GM23338 (cell line): Measurements from ENCODE around the gene HS6ST3. TPM values are rescaled to one million over a fixed set of nuclear protein-coding genes. Genes with fewer than 3 reads are reported as not detected.

Experiments
- ATAC-seq: fragments of 200-7000 bp; cut with Tn5 transposase; 3 replicates; pipeline ENCODE4 v1.9.1; 2020
- DNase-seq: peaks from one replicate; pipeline ENCODE4 v3.0.0-alpha.2; 2015; ENCODE audit warnings: low spot score
- H2AFZ ChIP-seq: fragments of 200-600 bp; sonication (generic); 2 replicates; pipeline ENCODE4 v1.8.0; 2016; ENCODE audit warnings: antibody characterized with exemption, mild to moderate bottlenecking, moderate library complexity
- H3F3A ChIP-seq: fragments of 200-600 bp; sonication (generic); replicated peaks from 2 replicates; pipeline ENCODE4 v1.8.0; 2017; ENCODE audit warnings: antibody characterized with exemption, mixed run types, low read depth
- H3K27ac ChIP-seq: fragments of 200-600 bp; sonication (generic); 2 replicates; pipeline ENCODE4 v1.6.1; 2016; ENCODE audit warnings: low read depth
- H3K27me3 ChIP-seq: fragments of 200-600 bp; sonication (generic); 2 replicates; pipeline ENCODE4 v1.8.0; 2016; ENCODE audit warnings: mild to moderate bottlenecking, mixed run types, moderate library complexity; ENCODE audit not compliant: insufficient read depth
- H3K36me3 ChIP-seq: fragments of 200-600 bp; sonication (generic); 2 replicates; pipeline ENCODE4 v1.8.0; 2016; ENCODE audit warnings: mild to moderate bottlenecking; ENCODE audit not compliant: insufficient read depth
- H3K4me1 ChIP-seq: fragments of 200-600 bp; sonication (generic); 2 replicates; pipeline ENCODE4 v1.8.0; 2016; ENCODE audit warnings: mild to moderate bottlenecking, moderate library complexity; ENCODE audit not compliant: insufficient read depth
- H3K4me2 ChIP-seq: fragments of 200-600 bp; sonication (generic); 2 replicates; pipeline ENCODE4 v1.7.1; 2017; ENCODE audit warnings: mixed run types
- H3K4me3 ChIP-seq: fragments of 200-600 bp; sonication (generic); 2 replicates; pipeline ENCODE4 v1.6.1; 2016; ENCODE audit warnings: mixed run types
- H3K79me2 ChIP-seq: fragments of 200-600 bp; sonication (generic); replicated peaks from 2 replicates; pipeline ENCODE4 v1.8.0; 2017; ENCODE audit warnings: mild to moderate bottlenecking; ENCODE audit not compliant: insufficient read depth
- H3K9me2 ChIP-seq: fragments of 200-600 bp; sonication (generic); 2 replicates; pipeline ENCODE4 v1.8.0; 2017; ENCODE audit not compliant: insufficient read depth
- H4K20me1 ChIP-seq: fragments of 200-600 bp; sonication (generic); replicated peaks from 2 replicates; pipeline ENCODE4 v1.8.0; 2017; ENCODE audit warnings: mild to moderate bottlenecking; ENCODE audit not compliant: insufficient read depth
- H3K27ac Mint-ChIP-seq: 2 replicates; pipeline ENCODE4 v1.8.0; 2020; ENCODE audit warnings: inconsistent platforms, mild to moderate bottlenecking, moderate library complexity, mixed read lengths
- H3K27me3 Mint-ChIP-seq: 3 replicates; pipeline ENCODE4 v1.8.0; 2022; ENCODE audit warnings: low read depth, mild to moderate bottlenecking, moderate library complexity, mixed read lengths, inconsistent platforms; ENCODE audit not compliant: insufficient read depth, poor library complexity
- H3K36me3 Mint-ChIP-seq: 3 replicates; pipeline ENCODE4 v1.8.0; 2021; ENCODE audit warnings: low read depth, mild to moderate bottlenecking, inconsistent platforms, moderate library complexity, mixed read lengths
- H3K4me1 Mint-ChIP-seq: 3 replicates; pipeline ENCODE4 v1.8.0; 2020; ENCODE audit warnings: mild to moderate bottlenecking, inconsistent platforms, mixed read lengths
- H3K4me3 Mint-ChIP-seq: 3 replicates; pipeline ENCODE4 v1.8.0; 2021; ENCODE audit warnings: moderate library complexity, mild to moderate bottlenecking, inconsistent platforms, mixed read lengths
- H3K9me3 Mint-ChIP-seq: 3 replicates; pipeline ENCODE4 v1.8.0; 2020; ENCODE audit warnings: moderate library complexity, mild to moderate bottlenecking, inconsistent platforms, mixed read lengths
- CREB1 ChIP-seq: fragments of 250-450 bp; sonication (Bioruptor Pico); IDR thresholded peaks from 2 replicates; pipeline ENCODE4 v1.5.0; 2020; ENCODE audit warnings: low read depth, mild to moderate bottlenecking, moderate library complexity
- CTCF ChIP-seq, 2 experiments: fragments of 200-600 bp in 1 of 2; sonication (generic) in 1 of 2; conservative IDR thresholded peaks; 2 replicates each; pipeline versions ENCODE4 v1.5.1 to v1.6.1; 2016 to 2017; ENCODE audit warnings: antibody characterized with exemption in 2 of 2, low read depth in 2 of 2, mild to moderate bottlenecking in 2 of 2, moderate library complexity in 1 of 2
- ETS1 ChIP-seq: IDR thresholded peaks from 2 replicates; pipeline ENCODE4 v1.6.1; 2016; ENCODE audit warnings: antibody characterized with exemption
- EZH2 ChIP-seq: fragments of 200-600 bp; sonication (generic); IDR thresholded peaks from one replicate; pipeline ENCODE4 v1.8.0; 2017; ENCODE audit warnings: antibody characterized with exemption, mild to moderate bottlenecking, low read depth; ENCODE audit not compliant: unreplicated experiment
- NANOG ChIP-seq: IDR thresholded peaks from 2 replicates; pipeline ENCODE4 v1.6.1; 2016; ENCODE audit warnings: antibody characterized with exemption, borderline replicate concordance
- POLR2AphosphoS5 ChIP-seq: IDR thresholded peaks from 2 replicates; pipeline ENCODE4 v1.6.1; 2016; ENCODE audit warnings: antibody characterized with exemption, low read depth
- REST ChIP-seq: IDR thresholded peaks from one replicate; pipeline ENCODE4 v1.6.1; 2018; ENCODE audit warnings: antibody characterized with exemption; ENCODE audit not compliant: unreplicated experiment
- ZNF114 ChIP-seq: fragments of 250-450 bp; sonication (Bioruptor Pico); IDR thresholded peaks from 2 replicates; pipeline ENCODE4 v1.5.0; 2020; ENCODE audit warnings: mild to moderate bottlenecking, moderate library complexity
- ZNF331 ChIP-seq: fragments of 250-450 bp; sonication (Bioruptor Pico); IDR thresholded peaks from 2 replicates; pipeline ENCODE4 v1.5.0; 2020; ENCODE audit warnings: low read depth, mild to moderate bottlenecking, moderate library complexity
- ZNF462 ChIP-seq: fragments of 250-450 bp; sonication (Bioruptor Pico); IDR thresholded peaks from 2 replicates; pipeline ENCODE4 v1.5.0; 2020; ENCODE audit warnings: mild to moderate bottlenecking, moderate library complexity
- polyA plus RNA-seq: library from polyadenylated mRNA; unstranded; fragments of >200 nt; fragmentation: Nextera tagmentation; extraction: Ambion mirVana; gene quantifications from 2 replicates; pipeline ENCODE4 v1.2.1, GENCODE V29; 2016
- total RNA-seq: library from RNA; depleted of rRNA; stranded (reverse); fragments of >200 nt; shearing (Covaris generic); gene quantifications from 2 replicates; pipeline ENCODE4 v1.2.3, GENCODE V29; 2014

HS6ST3 gene
- total and polyA plus RNA-seq, 2 experiments from 2014 or later = 0.52 to 0.80 TPM

- H3K27me3 ChIP-seq = peaks cover 2% of the 10 kb centered on the region; the same call in 1 of the 2 replicates
- ATAC-seq = no peak
- peaks cover 8% of the 10 kb centered on the region for H3K4me1 ChIP-seq
- H3K36me3 Mint-ChIP-seq = no peaks in the 10 kb centered on the region
- no peak for TF ChIP-seq CREB1 (CRISPR knock-in tag)
- TF ChIP-seq NANOG = no peak
- DNase-seq = no peak
- H3K27me3 Mint-ChIP-seq = peaks cover 4% of the 10 kb centered on the region
- H3K9me3 Mint-ChIP-seq = no peaks in the 10 kb centered on the region
- H4K20me1 ChIP-seq = no peaks in the 10 kb centered on the region
- no peak overlapping the region for H3K4me3 ChIP-seq
- H3K4me2 ChIP-seq = no peak overlapping the region
- H3K27ac ChIP-seq = no peak overlapping the region
- H3K79me2 ChIP-seq = no peaks in the 10 kb centered on the region
- peaks cover 22% of the 10 kb centered on the region for H3K4me1 Mint-ChIP-seq
- H2AFZ ChIP-seq = no peak overlapping the region
- H3K9me2 ChIP-seq = no peaks in the 10 kb centered on the region
- H3K36me3 ChIP-seq = no peaks in the 10 kb centered on the region
- no peak overlapping the region for H3K4me3 Mint-ChIP-seq
- H3F3A ChIP-seq = no peaks in the 10 kb centered on the region
- H3K27ac Mint-ChIP-seq = no peak overlapping the region
These were observed 7.3 kb upstream of the HS6ST3 start for GRCh38 chr13:96082640-96083039.

GRCh38 chr13:96086736-96087135 lies 3.2 kb upstream of the HS6ST3 start:
- Histone ChIP-seq H3K36me3 (no peaks in the 10 kb centered on the region), H3K4me3 (no peak overlapping the region), H3K4me1 (peaks cover 14% of the 10 kb centered on the region), H3K9me2 (no peaks in the 10 kb centered on the region), H4K20me1 (no peaks in the 10 kb centered on the region), H3K27ac (no peak overlapping the region), H3F3A (no peaks in the 10 kb centered on the region), H3K27me3 (peaks cover 38% of the 10 kb centered on the region), H3K79me2 (no peaks in the 10 kb centered on the region), H2AFZ (no peak overlapping the region), H3K4me2 (no peak overlapping the region)
- no peaks in the 10 kb centered on the region; the same call in 2 of the 3 replicates for H3K9me3 Mint-ChIP-seq
- H3K27ac Mint-ChIP-seq = no peak overlapping the region
- no peak overlapping the region for H3K4me3 Mint-ChIP-seq
- ATAC-seq = no peak
- DNase-seq = no peak
- peaks cover 27% of the 10 kb centered on the region for H3K4me1 Mint-ChIP-seq
- H3K36me3 Mint-ChIP-seq = no peaks in the 10 kb centered on the region
- H3K27me3 Mint-ChIP-seq = peaks cover 26% of the 10 kb centered on the region
- TF ChIP-seq CREB1 (CRISPR knock-in tag) (no peak), REST (no peak), POLR2AphosphoS5 (no peak), ZNF331 (no peak), EZH2 (no peak), ZNF462 (CRISPR knock-in tag) (no peak), ETS1 (no peak), CTCF (conservative IDR thresholded peaks at IDR 0.05; ENCODE audit: low read depth in 2 of 2) (no peak), ZNF114 (CRISPR knock-in tag) (no peak)
